Lower lobe of right lung (tissue), 2 donors: ENCODE data around the gene KIAA0513. TPM values are rescaled to one million over a fixed set of nuclear protein-coding genes. Genes with fewer than 3 reads are reported as not detected.
A peak's percentile ranks its signal among the peaks of the same experiment; 100 is the strongest.

Experiments used
- ATAC-seq, 2 donors: fragments of 200-7000 bp; cut with Tn5 transposase; one replicate each; pipeline ENCODE4 v1.9.1; 2020 to 2022; ENCODE audit warnings: mild to moderate bottlenecking in 2 of 2, moderate library complexity in 2 of 2
- DNase-seq: peaks from one replicate; pipeline ENCODE4 v3.0.0-alpha.2; 2020
- H3K27ac ChIP-seq: fragments of 200-600 bp; one replicate; pipeline ENCODE4 v1.8.0; 2022
- H3K27me3 ChIP-seq: fragments of 200-600 bp; one replicate; pipeline ENCODE4 v1.8.0; 2022; ENCODE audit warnings: low read depth
- H3K36me3 ChIP-seq: fragments of 200-600 bp; one replicate; pipeline ENCODE4 v1.8.0; 2022; ENCODE audit warnings: mild to moderate bottlenecking
- H3K4me1 ChIP-seq: fragments of 200-600 bp; one replicate; pipeline ENCODE4 v1.8.0; 2022
- H3K4me3 ChIP-seq: fragments of 200-600 bp; one replicate; pipeline ENCODE4 v1.8.0; 2022; ENCODE audit warnings: mild to moderate bottlenecking
- H3K9me3 ChIP-seq: fragments of 200-600 bp; one replicate; pipeline ENCODE4 v1.8.0; 2022
- CTCF ChIP-seq: fragments of 200-600 bp; IDR thresholded peaks from one replicate; pipeline ENCODE4 v1.8.0; 2022; ENCODE audit warnings: antibody characterized with exemption, mild to moderate bottlenecking
- intact Hi-C: fragments of 100-400 bp; cut with DNase I; formaldehyde crosslinking; loops from one replicate; pipeline ENCODE4 v1.11.0; 2022
- total RNA-seq: library from RNA; stranded (reverse); fragmentation: NEBNext Ultra II Directional; extraction: Animal tissue kit (Norgen Biotek cat#: 25700); gene quantifications from one replicate; pipeline ENCODE4 v1.2.1, GENCODE V29; 2021
- donor health status: DM: no; HTN: yes; CAD: no; lungs with severe emphysema.

The KIAA0513 gene
- total RNA-seq, 1 donor from 2014 or later, result 31.1 TPM

GRCh38 chr16:85081765-85082164 is 54.2 kb downstream of the KIAA0513 start:
- Histone ChIP-seq H3K27me3 (no peaks in the 10 kb centered on the region), H3K36me3 (peaks cover 43% of the 10 kb centered on the region), H3K4me1 (peaks cover 16% of the 10 kb centered on the region), H3K27ac (no peak overlapping the region), H3K4me3 (no peak overlapping the region), H3K9me3 (no peaks in the 10 kb centered on the region)
- no peak for TF ChIP-seq CTCF
- intact Hi-C loops, result no loop called here
- DNase-seq, result no peak
- no peak for ATAC-seq

GRCh38 chr16:85082173-85083050 is 54.8 kb downstream of the KIAA0513 start:
- Histone ChIP-seq H3K36me3 (peaks cover 41% of the 10 kb centered on the region), H3K27ac (no peak overlapping the region), H3K9me3 (no peaks in the 10 kb centered on the region), H3K4me1 (peaks cover 16% of the 10 kb centered on the region), H3K27me3 (no peaks in the 10 kb centered on the region), H3K4me3 (no peak overlapping the region)
- no peak for DNase-seq
- intact Hi-C loops, result no loop called here
- ATAC-seq, result peak; percentile 57 to 68
- TF ChIP-seq CTCF, result no peak

GRCh38 chr16:85083051-85083639 is 55.5 kb downstream of the KIAA0513 start:
- H3K27me3 ChIP-seq, result no peaks in the 10 kb centered on the region
- no peak overlapping the region for H3K27ac ChIP-seq
- no peak for DNase-seq
- no peak overlapping the region for H3K4me3 ChIP-seq
- peaks cover 16% of the 10 kb centered on the region for H3K4me1 ChIP-seq
- no peaks in the 10 kb centered on the region for H3K9me3 ChIP-seq
- H3K36me3 ChIP-seq, result peaks cover 38% of the 10 kb centered on the region
- no peak for TF ChIP-seq CTCF
- intact Hi-C loops, result no loop called here
- no peak for ATAC-seq

- Histone ChIP-seq H3K27ac (no peak overlapping the region), H3K36me3 (peaks cover 26% of the 10 kb centered on the region), H3K4me1 (peaks cover 30% of the 10 kb centered on the region), H3K27me3 (no peaks in the 10 kb centered on the region), H3K4me3 (no peak overlapping the region), H3K9me3 (no peaks in the 10 kb centered on the region)
- no peak for TF ChIP-seq CTCF
- no peak for ATAC-seq
- intact Hi-C loops, result no loop called here
- DNase-seq, result no peak
These were observed 57.4 kb downstream of the KIAA0513 start for GRCh38 chr16:85084841-85085510.

- Histone ChIP-seq H3K9me3 (no peaks in the 10 kb centered on the region), H3K27me3 (no peaks in the 10 kb centered on the region), H3K36me3 (peaks cover 22% of the 10 kb centered on the region), H3K4me3 (no peak overlapping the region), H3K27ac (no peak overlapping the region), H3K4me1 (peaks cover 38% of the 10 kb centered on the region)
- intact Hi-C loops, result no loop called here
- TF ChIP-seq CTCF, result no peak
- ATAC-seq (no peak), DNase-seq (no peak)
These were observed 58.1 kb downstream of the KIAA0513 start for GRCh38 chr16:85085721-85086120.
